ENCODE measurements around the gene MTG1.

Gene MTG1

GRCh38 chr10:133471300-133472109, 77.5 kb downstream of the MTG1 start:
- no peak for DNase-seq

Data from bone marrow (tissue), 2 donors.